Mesenchymal stem cell (in vitro differentiated cells and primary cell): ENCODE measurements around the gene C9orf152.
"Not testable (repeated sequence)": the region's sequence is repeated elsewhere in the genome, so short reads cannot be mapped to it uniquely, and the experiment has no call there.

Source experiments
- DNase-seq: peaks from one replicate; pipeline ENCODE4 v3.0.0-alpha.2; 2013
- H2AFZ ChIP-seq: one replicate; pipeline ENCODE4 v1.6.1; 2013; ENCODE audit warnings: low read depth, mild to moderate bottlenecking, control low read depth, inconsistent platforms, low read length, moderate library complexity
- H2AK5ac ChIP-seq: 2 replicates; pipeline ENCODE4 v1.6.1; 2013; ENCODE audit warnings: low read length, moderate library complexity, mild to moderate bottlenecking, inconsistent platforms; ENCODE audit not compliant: severe bottlenecking
- H2BK120ac ChIP-seq: one replicate; pipeline ENCODE4 v1.6.1; 2013; ENCODE audit warnings: low read depth, mild to moderate bottlenecking, inconsistent platforms, low read length, moderate library complexity
- H2BK12ac ChIP-seq, 2 experiments: one replicate each; pipeline ENCODE4 v1.6.1; 2013; ENCODE audit warnings: inconsistent platforms in 2 of 2, low read length in 2 of 2, mild to moderate bottlenecking in 2 of 2, moderate library complexity in 2 of 2, control low read depth in 1 of 2
- H2BK15ac ChIP-seq: one replicate; pipeline ENCODE4 v1.6.1; 2013; ENCODE audit warnings: mild to moderate bottlenecking, low read depth, inconsistent platforms; ENCODE audit not compliant: poor library complexity, severe bottlenecking
- H2BK5ac ChIP-seq: 2 replicates; pipeline ENCODE4 v1.6.1; 2013; ENCODE audit warnings: low read depth, mild to moderate bottlenecking, low read length, control low read depth, inconsistent platforms; ENCODE audit not compliant: poor library complexity, severe bottlenecking
- H3K14ac ChIP-seq, 2 experiments: one replicate each; pipeline ENCODE4 v1.6.1; 2013; ENCODE audit warnings: inconsistent platforms in 2 of 2, low read length in 2 of 2, control low read depth in 1 of 2, mild to moderate bottlenecking in 1 of 2, moderate library complexity in 1 of 2
- H3K18ac ChIP-seq, 2 experiments: one replicate each; pipeline ENCODE4 v1.6.1; 2013; ENCODE audit warnings: inconsistent platforms in 2 of 2, low read length in 2 of 2, control low read depth in 1 of 2, low read depth in 1 of 2, mild to moderate bottlenecking in 1 of 2
- H3K23ac ChIP-seq, 2 experiments: one replicate each; pipeline ENCODE4 v1.6.1; 2013; ENCODE audit warnings: inconsistent platforms in 2 of 2, low read length in 2 of 2, mild to moderate bottlenecking in 2 of 2, moderate library complexity in 2 of 2, control low read depth in 1 of 2
- H3K27ac ChIP-seq: 2 replicates; pipeline ENCODE4 v1.5.1; 2013; ENCODE audit warnings: mild to moderate bottlenecking, moderate library complexity, low read length, control low read depth, inconsistent platforms; ENCODE audit not compliant: poor library complexity, severe bottlenecking
- H3K27me3 ChIP-seq, 2 experiments: 2 replicates each; pipeline versions ENCODE4 v1.6.1 to v1.7.0; 2013; ENCODE audit warnings: low read length in 2 of 2, mild to moderate bottlenecking in 2 of 2, moderate library complexity in 2 of 2, control low read depth in 1 of 2, inconsistent platforms in 1 of 2; ENCODE audit not compliant: control insufficient read depth in 1 of 2, insufficient read depth in 1 of 2
- H3K36me3 ChIP-seq, 2 experiments: 2 replicates each; pipeline versions ENCODE4 v1.6.1 to v1.7.0; 2013; ENCODE audit warnings: low read length in 2 of 2, control low read depth in 1 of 2, inconsistent platforms in 1 of 2, low read depth in 1 of 2, mild to moderate bottlenecking in 1 of 2; ENCODE audit not compliant: insufficient read depth in 2 of 2, control insufficient read depth in 1 of 2
- H3K4ac ChIP-seq, 2 experiments: one replicate each; pipeline ENCODE4 v1.6.1; 2013; ENCODE audit warnings: inconsistent platforms in 2 of 2, low read length in 2 of 2, mild to moderate bottlenecking in 2 of 2, moderate library complexity in 2 of 2, control low read depth in 1 of 2, low read depth in 1 of 2
- H3K4me1 ChIP-seq: 2 replicates; pipeline ENCODE4 v1.6.1; 2013; ENCODE audit warnings: low read depth, low read length, control low read depth; ENCODE audit not compliant: control insufficient read depth, insufficient read depth
- H3K4me2 ChIP-seq: 2 replicates; pipeline ENCODE4 v1.6.1; 2013; ENCODE audit warnings: low read length, mild to moderate bottlenecking, inconsistent platforms; ENCODE audit not compliant: poor library complexity, severe bottlenecking
- H3K4me3 ChIP-seq, 2 experiments: 2 replicates each; pipeline versions ENCODE4 v1.5.1 to v1.7.0; 2013; ENCODE audit warnings: low read length in 2 of 2, mild to moderate bottlenecking in 2 of 2, control low read depth in 1 of 2, low read depth in 1 of 2; ENCODE audit not compliant: insufficient read depth in 1 of 2
- H3K79me1 ChIP-seq: replicated peaks from 2 replicates; pipeline ENCODE4 v1.6.1; 2013; ENCODE audit warnings: mild to moderate bottlenecking, control low read depth, low read length, inconsistent platforms; ENCODE audit not compliant: poor library complexity, severe bottlenecking
- H3K9ac ChIP-seq: 2 replicates; pipeline ENCODE4 v1.7.0; 2013; ENCODE audit warnings: mild to moderate bottlenecking, low read length, moderate library complexity
- H3K9me3 ChIP-seq: 2 replicates; pipeline ENCODE4 v1.7.0; 2013; ENCODE audit warnings: mild to moderate bottlenecking, low read length; ENCODE audit not compliant: control insufficient read depth
- H4K8ac ChIP-seq: one replicate; pipeline ENCODE4 v1.6.1; 2013; ENCODE audit warnings: inconsistent platforms, mild to moderate bottlenecking, low read length, moderate library complexity
- H4K91ac ChIP-seq: one replicate; pipeline ENCODE4 v1.6.1; 2013; ENCODE audit warnings: mild to moderate bottlenecking, low read length, inconsistent platforms
- WGBS: methylation state at CpG from one replicate; pipeline ENCODE4 v1.1.7; 2013; ENCODE audit warnings: mixed read lengths; 5-methylcytosine and 5-hydroxymethylcytosine counted together

The C9orf152 gene

GRCh38 chr9:110207071-110207641 is 803 bp downstream of the C9orf152 start:
- Histone ChIP-seq H2AK5ac (no peak overlapping the region), H2BK120ac (no peak overlapping the region), H3K27me3 (peaks cover 16 to 31% of the 10 kb centered on the region in 2 experiments), H4K8ac (no peak overlapping the region), H3K9ac (no peak overlapping the region), H3K4me1 (no peaks in the 10 kb centered on the region), H2AFZ (no peak overlapping the region), H3K9me3 (no peaks in the 10 kb centered on the region), H3K4ac (no peak overlapping the region), H2BK5ac (no peak overlapping the region), H4K91ac (no peak overlapping the region), H3K27ac (no peak overlapping the region), H3K23ac (no peak overlapping the region), H3K14ac (no peak overlapping the region), H2BK12ac (no peak overlapping the region), H3K36me3 (no peaks in the 10 kb centered on the region), H2BK15ac (no peak overlapping the region), H3K4me3 (no peak overlapping the region), H3K4me2 (no peak overlapping the region), H3K79me1 (no peaks in the 10 kb centered on the region), H3K18ac (no peak overlapping the region)
- 88% methylated on average over 6 of the region's 6 CpGs for WGBS
- DNase-seq = no peak

- no peaks in the 10 kb centered on the region for H3K36me3 ChIP-seq
- no peak overlapping the region for H2BK12ac ChIP-seq
- no peak overlapping the region for H2AK5ac ChIP-seq
- H3K4me2 ChIP-seq = no peak overlapping the region
- H3K27ac ChIP-seq = no peak overlapping the region
- H2BK15ac ChIP-seq = no peak overlapping the region
- H4K8ac ChIP-seq = no peak overlapping the region
- no peak overlapping the region for H3K9ac ChIP-seq
- H4K91ac ChIP-seq = no peak overlapping the region
- no peaks in the 10 kb centered on the region for H3K9me3 ChIP-seq
- no peak overlapping the region for H3K14ac ChIP-seq
- H3K23ac ChIP-seq = no peak overlapping the region
- no peak overlapping the region for H2AFZ ChIP-seq
- no peaks in the 10 kb centered on the region for H3K4me1 ChIP-seq
- H2BK5ac ChIP-seq = no peak overlapping the region
- no peaks in the 10 kb centered on the region for H3K79me1 ChIP-seq
- H3K4ac ChIP-seq = no peak overlapping the region
- H3K4me3 ChIP-seq = no peak overlapping the region
- DNase-seq = no peak
- H3K27me3 ChIP-seq = peaks cover 16 to 31% of the 10 kb centered on the region in 2 experiments
- H2BK120ac ChIP-seq = no peak overlapping the region
- H3K18ac ChIP-seq = no peak overlapping the region
- 94% methylated on average over 1 of the region's 1 CpG for WGBS
These were observed 1.6 kb downstream of the C9orf152 start for GRCh38 chr9:110206389-110206788.

GRCh38 chr9:110205612-110206011 is 2.3 kb downstream of the C9orf152 start:
- not testable (repeated sequence) for H2BK120ac ChIP-seq, H3K4me1 ChIP-seq, H4K91ac ChIP-seq, H3K9ac ChIP-seq, H3K23ac ChIP-seq, H2AFZ ChIP-seq, H3K27ac ChIP-seq, H3K18ac ChIP-seq, H4K8ac ChIP-seq, H3K4me2 ChIP-seq, H2BK12ac ChIP-seq, H3K4ac ChIP-seq, DNase-seq, H3K9me3 ChIP-seq, H2BK5ac ChIP-seq, H3K14ac ChIP-seq, H3K79me1 ChIP-seq, H3K36me3 ChIP-seq, H3K4me3 ChIP-seq, H2AK5ac ChIP-seq, H2BK15ac ChIP-seq
- WGBS = 82% methylated on average over 5 of the region's 5 CpGs
- H3K27me3 ChIP-seq = peaks cover 16 to 36% of the 10 kb centered on the region in 2 experiments

- no peaks in the 10 kb centered on the region for H3K79me1 ChIP-seq
- H3K4me1 ChIP-seq = no peaks in the 10 kb centered on the region
- no peak overlapping the region for H2AK5ac ChIP-seq
- no peaks in the 10 kb centered on the region for H3K9me3 ChIP-seq
- no peak overlapping the region for H2BK5ac ChIP-seq
- no peak overlapping the region for H4K8ac ChIP-seq
- peaks cover 11 to 25% of the 10 kb centered on the region in 2 experiments for H3K27me3 ChIP-seq
- H4K91ac ChIP-seq = no peak overlapping the region
- H3K23ac ChIP-seq = no peak overlapping the region
- no peak overlapping the region for H2AFZ ChIP-seq
- H3K4me2 ChIP-seq = no peak overlapping the region
- H3K14ac ChIP-seq = no peak overlapping the region
- no peaks in the 10 kb centered on the region for H3K36me3 ChIP-seq
- H2BK15ac ChIP-seq = no peak overlapping the region
- WGBS = 91% methylated on average over 6 of the region's 6 CpGs
- H3K9ac ChIP-seq = no peak overlapping the region
- no peak overlapping the region for H2BK12ac ChIP-seq
- no peak for DNase-seq
- H3K18ac ChIP-seq = no peak overlapping the region
- no peak overlapping the region for H3K4ac ChIP-seq
- no peak overlapping the region for H3K27ac ChIP-seq
- no peak overlapping the region for H3K4me3 ChIP-seq
- no peak overlapping the region for H2BK120ac ChIP-seq
These were observed 5.7 kb downstream of the C9orf152 start for GRCh38 chr9:110202232-110202631.
